AG04449 (cell line): Measurements from ENCODE around the gene NHSL1.

Experiments
- CTCF ChIA-PET: fragments of 350-600 bp; formaldehyde crosslinking; extraction: SDS; loops from one replicate; lab custom pipeline; 2021; ENCODE audit warnings: antibody characterized with exemption; lab: Yijun Ruan, JAX
- POLR2A ChIA-PET: fragments of 400-600, 350-600 bp; formaldehyde crosslinking; extraction: SDS; loops from one replicate; lab custom pipeline; 2020; ENCODE audit warnings: antibody characterized with exemption, inconsistent platforms; lab: Yijun Ruan, JAX
- DNase-seq: peaks from one replicate; pipeline ENCODE4 v3.0.0-alpha.2; 2010; ENCODE audit warnings: low read depth, low spot score
- H3K4me3 ChIP-seq: 2 replicates; pipeline ENCODE4 v1.5.1; 2011; ENCODE audit warnings: low read depth, mild to moderate bottlenecking, control low read depth, low read length
- TF ChIP-seq, protein P1 (sequence below): IDR thresholded peaks from one replicate; pipeline ENCODE4 v1.5.1; 2011; ENCODE audit warnings: mild to moderate bottlenecking, moderate library complexity, low read length, control low read depth, inconsistent platforms; ENCODE audit not compliant: insufficient read depth; ENCODE audit errors: missing control alignments

The NHSL1 gene

DNA sequence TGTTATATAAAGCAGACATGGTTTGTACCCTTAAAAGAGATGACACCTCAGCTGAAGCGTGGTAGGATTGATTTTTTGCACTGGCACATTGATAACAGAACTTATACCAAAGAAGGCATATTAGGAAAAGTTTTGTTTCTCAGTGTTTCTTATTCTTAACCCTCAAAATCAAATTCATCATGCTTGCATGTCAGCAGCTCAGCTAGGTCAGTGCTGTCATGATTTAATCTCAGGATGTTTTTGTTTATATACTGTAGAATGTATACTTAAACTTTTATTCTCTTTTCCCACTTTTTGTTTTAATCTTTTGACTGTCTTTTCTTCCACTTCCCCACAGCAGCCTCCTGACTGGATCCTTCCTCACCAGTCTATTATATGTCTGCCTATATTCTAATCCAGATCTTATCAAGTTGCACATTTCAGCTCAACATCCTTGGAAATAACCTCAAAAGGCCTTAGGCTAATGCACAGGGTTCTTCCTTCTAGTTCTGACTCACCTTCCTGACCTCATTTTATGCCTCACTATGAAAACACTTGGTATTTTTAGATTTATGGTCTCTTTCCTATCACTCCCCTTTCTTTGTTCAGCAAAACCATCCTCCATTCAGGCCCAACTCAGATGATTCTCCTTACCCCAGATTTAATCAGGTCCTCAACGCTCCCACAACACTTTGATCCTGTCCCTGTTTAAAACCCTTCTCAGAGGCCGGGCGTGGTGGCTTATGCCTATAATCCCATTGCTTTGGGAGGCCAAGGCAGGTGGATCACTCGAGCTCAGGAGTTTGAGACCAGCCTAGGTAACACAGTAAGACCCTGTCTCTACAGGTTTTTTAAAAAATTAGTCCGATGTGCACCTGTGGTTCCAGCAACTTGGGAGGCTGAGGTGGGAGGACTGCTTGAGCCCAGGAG, 88.1 kb downstream of the NHSL1 start:
- POLR2A ChIA-PET: interaction anchor here (0.5 kb wide), 1 partner anchor 432 kb away, joined by 4 read pairs; no protein-coding TSS in a partner anchor
- no peak overlapping the region for H3K4me3 ChIP-seq
- CTCF ChIA-PET: no interaction called here
- TF ChIP-seq, protein P1, sequence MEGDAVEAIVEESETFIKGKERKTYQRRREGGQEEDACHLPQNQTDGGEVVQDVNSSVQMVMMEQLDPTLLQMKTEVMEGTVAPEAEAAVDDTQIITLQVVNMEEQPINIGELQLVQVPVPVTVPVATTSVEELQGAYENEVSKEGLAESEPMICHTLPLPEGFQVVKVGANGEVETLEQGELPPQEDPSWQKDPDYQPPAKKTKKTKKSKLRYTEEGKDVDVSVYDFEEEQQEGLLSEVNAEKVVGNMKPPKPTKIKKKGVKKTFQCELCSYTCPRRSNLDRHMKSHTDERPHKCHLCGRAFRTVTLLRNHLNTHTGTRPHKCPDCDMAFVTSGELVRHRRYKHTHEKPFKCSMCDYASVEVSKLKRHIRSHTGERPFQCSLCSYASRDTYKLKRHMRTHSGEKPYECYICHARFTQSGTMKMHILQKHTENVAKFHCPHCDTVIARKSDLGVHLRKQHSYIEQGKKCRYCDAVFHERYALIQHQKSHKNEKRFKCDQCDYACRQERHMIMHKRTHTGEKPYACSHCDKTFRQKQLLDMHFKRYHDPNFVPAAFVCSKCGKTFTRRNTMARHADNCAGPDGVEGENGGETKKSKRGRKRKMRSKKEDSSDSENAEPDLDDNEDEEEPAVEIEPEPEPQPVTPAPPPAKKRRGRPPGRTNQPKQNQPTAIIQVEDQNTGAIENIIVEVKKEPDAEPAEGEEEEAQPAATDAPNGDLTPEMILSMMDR: no peak
- no peak for DNase-seq

DNA sequence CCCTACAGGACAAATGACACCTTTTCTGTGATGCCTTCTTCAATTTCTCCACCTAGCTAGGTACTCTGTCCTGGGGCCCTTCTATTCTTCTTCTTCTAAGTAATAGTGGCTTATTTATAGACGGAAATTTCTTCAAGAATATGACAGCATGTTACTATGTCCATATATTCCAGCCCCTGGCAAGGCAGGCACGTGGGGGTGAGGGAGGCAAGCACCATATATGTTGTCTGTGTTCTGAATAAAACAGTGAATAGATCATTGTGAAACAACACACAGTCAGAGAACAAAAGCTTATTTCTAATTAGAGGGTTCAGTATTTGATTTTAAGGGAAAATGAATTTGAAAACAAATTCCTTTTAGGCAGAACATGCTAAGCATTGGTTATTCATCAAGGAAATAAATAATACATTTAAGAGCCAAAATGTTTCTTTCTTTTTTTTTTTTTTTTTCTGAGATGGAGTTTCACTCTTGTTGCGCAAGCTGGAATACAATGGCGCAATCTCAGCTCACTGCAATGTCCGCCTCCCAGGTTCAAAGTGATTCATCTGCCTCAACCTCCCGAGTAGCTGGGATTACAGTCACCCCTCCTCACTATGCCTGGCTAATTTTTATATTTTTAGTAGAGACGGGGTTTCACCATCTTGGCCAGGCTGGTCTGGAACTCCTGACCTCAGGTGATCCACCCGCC, 89.1 kb downstream of the NHSL1 start:
- TF ChIP-seq, protein P1: no peak
- no peak overlapping the region for H3K4me3 ChIP-seq
- DNase-seq: no peak
- ChIA-PET CTCF (interaction anchor here (1.0 to 2.1 kb wide), 2 partner anchors 19 to 294 kb away, joined by 4 to 6 read pairs; no protein-coding TSS in a partner anchor), POLR2A (no interaction called here)

DNA sequence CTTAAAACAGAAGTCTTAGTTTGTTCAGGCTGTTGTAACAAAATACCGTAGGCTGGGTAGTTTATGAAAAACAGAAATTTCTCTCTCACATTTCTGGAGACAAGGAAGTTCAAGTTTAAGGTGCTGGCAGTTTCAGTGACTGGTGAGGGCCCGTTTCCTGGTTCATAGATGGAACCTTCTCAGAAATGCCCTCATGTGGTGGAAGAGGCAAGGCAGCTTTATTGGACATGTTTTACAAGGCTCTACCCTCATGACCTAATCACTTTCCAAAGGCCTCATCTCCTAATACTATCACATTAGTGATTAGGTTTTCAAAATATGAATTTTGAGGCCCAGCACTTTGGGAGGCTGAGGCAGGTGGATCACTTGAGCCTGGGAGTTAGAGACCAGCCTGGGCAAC, 92.9 kb downstream of the NHSL1 start:
- ChIA-PET CTCF (interaction anchor here (1.5 to 2.2 kb wide), 2 partner anchors 290 to 298 kb away, joined by 3 to 6 read pairs; no protein-coding TSS in a partner anchor), POLR2A (no interaction called here)
- DNase-seq: no peak
- TF ChIP-seq, protein P1: no peak
- H3K4me3 ChIP-seq: no peak overlapping the region

DNA sequence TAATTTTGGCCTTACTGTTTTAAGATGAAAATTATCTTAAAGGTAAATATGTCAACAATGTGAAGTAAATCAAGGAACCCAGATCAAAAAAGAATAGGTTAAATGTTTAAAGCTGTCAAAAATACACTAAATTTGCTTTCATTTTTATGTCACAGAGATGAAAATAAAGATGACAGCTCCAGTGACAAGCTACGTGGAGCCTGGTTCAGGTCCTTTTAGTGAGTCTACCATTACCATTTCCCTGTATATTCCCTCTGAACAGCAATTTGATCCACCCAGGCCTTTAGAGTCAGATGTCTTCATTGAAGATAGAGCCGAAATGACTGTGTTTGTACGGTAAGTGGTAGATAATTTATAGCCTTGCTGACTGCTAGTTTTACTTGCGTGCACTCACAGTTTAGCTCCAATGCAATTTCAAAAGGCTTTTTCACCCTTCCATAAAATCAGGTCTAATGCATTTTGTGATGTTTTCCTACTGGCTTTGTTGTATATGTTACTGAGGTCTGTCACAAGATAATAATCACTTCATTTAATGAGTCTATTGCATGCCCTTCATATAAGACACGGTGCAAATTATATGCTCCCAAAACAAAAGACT, 93.4 kb downstream of the NHSL1 start:
- ChIA-PET POLR2A (no interaction called here), CTCF (interaction anchor here (1.5 to 2.2 kb wide), 3 partner anchors 290 to 405 kb away, joined by 3 to 6 read pairs (median 3); no protein-coding TSS in a partner anchor)
- TF ChIP-seq, protein P1: no peak
- DNase-seq: no peak
- no peak overlapping the region for H3K4me3 ChIP-seq

DNA sequence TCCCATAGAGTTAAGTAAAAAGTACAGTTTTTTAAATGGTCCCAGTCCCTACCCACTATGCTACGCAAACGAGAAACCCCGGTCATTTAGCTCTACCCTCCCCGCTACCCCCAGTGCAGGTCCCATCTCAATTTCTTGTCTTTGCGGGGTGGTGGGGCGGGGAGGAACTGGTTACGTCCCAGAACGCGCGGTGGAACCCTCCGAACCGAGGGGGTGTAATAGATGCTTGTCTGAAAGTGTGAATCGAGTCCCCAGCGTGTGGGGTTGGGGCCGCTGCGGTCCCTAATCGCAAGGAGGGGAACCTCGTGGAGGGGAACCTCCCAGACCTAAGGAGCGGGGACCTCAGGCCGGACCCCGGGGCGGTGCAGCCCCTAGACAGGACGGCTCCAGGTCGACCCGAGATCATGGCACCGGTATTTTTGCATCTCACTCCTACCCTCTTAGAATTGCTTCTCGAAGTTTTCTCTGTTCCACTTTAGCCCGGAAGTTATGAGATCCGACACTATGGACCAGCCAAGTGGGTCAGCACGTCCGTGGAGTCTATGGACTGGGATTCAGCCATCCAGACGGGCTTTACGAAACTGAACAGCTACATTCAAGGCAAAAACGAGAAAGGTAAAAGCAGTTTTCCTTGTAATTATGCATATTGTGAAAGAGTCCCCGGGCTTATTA, 94.5 kb downstream of the NHSL1 start:
- peak overlapping the region; percentile 67 for H3K4me3 ChIP-seq
- ChIA-PET POLR2A (no interaction called here), CTCF (interaction anchor here (0.6 to 3.3 kb wide), 13 partner anchors 10 to 404 kb away, joined by 3 to 17 read pairs (median 3); no protein-coding TSS in a partner anchor)
- TF ChIP-seq, protein P1: no peak
- no peak for DNase-seq
